ENCODE measurements around the gene GPR148. TPM values are rescaled to one million over a fixed set of nuclear protein-coding genes. Genes with fewer than 3 reads are reported as not detected.

GPR148 gene
- total RNA-seq, 1 experiment from 2014 or later, result not detected

GRCh38 chr2:130737592-130737991, 8.7 kb downstream of the GPR148 start:
- Histone ChIP-seq H3K4me3 (ENCODE audit: low read depth, low read length, poor library complexity, severe bottlenecking) (no peak overlapping the region), H3K9me3 (ENCODE audit: low read depth, low read length, poor library complexity, severe bottlenecking) (no peaks in the 10 kb centered on the region), H3K27me3 (replicated peaks; ENCODE audit: insufficient read depth, low read depth, low read length, poor library complexity) (peaks cover 30% of the 10 kb centered on the region), H3K36me3 (ENCODE audit: insufficient read depth, low read length, poor library complexity, severe bottlenecking) (no peaks in the 10 kb centered on the region), H3K4me1 (ENCODE audit: insufficient read depth, low read length, poor library complexity, severe bottlenecking) (no peaks in the 10 kb centered on the region), H3K27ac (ENCODE audit: low read depth, low read length, poor library complexity, severe bottlenecking) (no peak overlapping the region)
- TF ChIP-seq EZH2 (IDR thresholded peaks at IDR 0.05; ENCODE audit: borderline replicate concordance, low read depth, low read length, poor library complexity, severe bottlenecking), result no peak
- TF ChIP-seq, protein P1, sequence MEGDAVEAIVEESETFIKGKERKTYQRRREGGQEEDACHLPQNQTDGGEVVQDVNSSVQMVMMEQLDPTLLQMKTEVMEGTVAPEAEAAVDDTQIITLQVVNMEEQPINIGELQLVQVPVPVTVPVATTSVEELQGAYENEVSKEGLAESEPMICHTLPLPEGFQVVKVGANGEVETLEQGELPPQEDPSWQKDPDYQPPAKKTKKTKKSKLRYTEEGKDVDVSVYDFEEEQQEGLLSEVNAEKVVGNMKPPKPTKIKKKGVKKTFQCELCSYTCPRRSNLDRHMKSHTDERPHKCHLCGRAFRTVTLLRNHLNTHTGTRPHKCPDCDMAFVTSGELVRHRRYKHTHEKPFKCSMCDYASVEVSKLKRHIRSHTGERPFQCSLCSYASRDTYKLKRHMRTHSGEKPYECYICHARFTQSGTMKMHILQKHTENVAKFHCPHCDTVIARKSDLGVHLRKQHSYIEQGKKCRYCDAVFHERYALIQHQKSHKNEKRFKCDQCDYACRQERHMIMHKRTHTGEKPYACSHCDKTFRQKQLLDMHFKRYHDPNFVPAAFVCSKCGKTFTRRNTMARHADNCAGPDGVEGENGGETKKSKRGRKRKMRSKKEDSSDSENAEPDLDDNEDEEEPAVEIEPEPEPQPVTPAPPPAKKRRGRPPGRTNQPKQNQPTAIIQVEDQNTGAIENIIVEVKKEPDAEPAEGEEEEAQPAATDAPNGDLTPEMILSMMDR (conservative IDR thresholded peaks at IDR 0.05; ENCODE audit: low read depth, low read length), result no peak
- ChIA-PET CTCF (no interaction called here), POLR2A (ENCODE audit: low non-redundant PET) (no interaction called here)
- no peak for DNase-seq (ENCODE audit: low spot score)
- intact Hi-C loops (cut with micrococcal nuclease; ENCODE audit: unreplicated experiment), result no loop called here
- BruUV-seq (replicated peaks), result no TSS peak

- intact Hi-C loops (cut with micrococcal nuclease; ENCODE audit: unreplicated experiment), result no loop called here
- no peak for TF ChIP-seq EZH2 (IDR thresholded peaks at IDR 0.05; ENCODE audit: borderline replicate concordance, low read depth, low read length, poor library complexity, severe bottlenecking)
- TF ChIP-seq, protein P1 (conservative IDR thresholded peaks at IDR 0.05; ENCODE audit: low read depth, low read length), result no peak
- H3K27me3 ChIP-seq (replicated peaks; ENCODE audit: insufficient read depth, low read depth, low read length, poor library complexity), result peaks cover 33% of the 10 kb centered on the region
- no peaks in the 10 kb centered on the region for H3K4me1 ChIP-seq (ENCODE audit: insufficient read depth, low read length, poor library complexity, severe bottlenecking)
- H3K9me3 ChIP-seq (ENCODE audit: low read depth, low read length, poor library complexity, severe bottlenecking), result no peaks in the 10 kb centered on the region
- no peak overlapping the region for H3K27ac ChIP-seq (ENCODE audit: low read depth, low read length, poor library complexity, severe bottlenecking)
- BruUV-seq (replicated peaks), result no TSS peak
- DNase-seq (ENCODE audit: low spot score), result no peak
- no peaks in the 10 kb centered on the region for H3K36me3 ChIP-seq (ENCODE audit: insufficient read depth, low read length, poor library complexity, severe bottlenecking)
- CTCF ChIA-PET, result no interaction called here
- POLR2A ChIA-PET (ENCODE audit: low non-redundant PET), result no interaction called here
- H3K4me3 ChIP-seq (ENCODE audit: low read depth, low read length, poor library complexity, severe bottlenecking), result no peak overlapping the region
Observed at GRCh38 chr2:130740671-130741070, 11.8 kb downstream of the GPR148 start.

DNA sequence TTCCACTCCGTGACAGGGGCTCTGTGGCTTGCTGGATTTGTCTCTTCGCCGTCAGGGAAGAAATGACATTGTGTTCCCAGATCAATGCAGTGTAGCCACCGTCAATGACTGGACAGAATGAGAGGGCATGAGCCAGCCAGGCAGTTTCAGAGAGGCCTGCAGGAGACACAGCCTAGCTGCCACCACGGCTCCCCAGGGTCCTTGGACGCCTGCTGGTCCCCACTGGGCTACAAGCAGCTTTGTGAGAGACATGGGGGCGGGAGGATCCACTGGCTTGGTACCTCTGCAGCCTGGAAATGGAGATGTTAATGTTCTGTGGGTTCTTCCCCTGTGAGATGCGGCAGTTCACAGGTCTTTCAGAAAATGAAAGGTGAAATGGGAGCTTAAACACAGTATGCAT, 14.4 kb downstream of the GPR148 start:
- H3K27me3 ChIP-seq (replicated peaks; ENCODE audit: insufficient read depth, low read depth, low read length, poor library complexity), result peaks cover 54% of the 10 kb centered on the region
- H3K27ac ChIP-seq (ENCODE audit: low read depth, low read length, poor library complexity, severe bottlenecking), result no peak overlapping the region
- CTCF ChIA-PET, result no interaction called here
- H3K36me3 ChIP-seq (ENCODE audit: insufficient read depth, low read length, poor library complexity, severe bottlenecking), result no peaks in the 10 kb centered on the region
- no peaks in the 10 kb centered on the region for H3K4me1 ChIP-seq (ENCODE audit: insufficient read depth, low read length, poor library complexity, severe bottlenecking)
- POLR2A ChIA-PET (ENCODE audit: low non-redundant PET), result no interaction called here
- DNase-seq (ENCODE audit: low spot score), result no peak
- intact Hi-C loops (cut with micrococcal nuclease; ENCODE audit: unreplicated experiment), result no loop called here
- H3K4me3 ChIP-seq (ENCODE audit: low read depth, low read length, poor library complexity, severe bottlenecking), result no peak overlapping the region
- TF ChIP-seq, protein P1 (conservative IDR thresholded peaks at IDR 0.05; ENCODE audit: low read depth, low read length), result no peak
- TF ChIP-seq EZH2 (IDR thresholded peaks at IDR 0.05; ENCODE audit: borderline replicate concordance, low read depth, low read length, poor library complexity, severe bottlenecking), result no peak
- BruUV-seq (replicated peaks), result no TSS peak
- no peaks in the 10 kb centered on the region for H3K9me3 ChIP-seq (ENCODE audit: low read depth, low read length, poor library complexity, severe bottlenecking)
